SK-N-SH treated with all-trans-retinoic acid at 6 μM for 48 hours (cell line): ENCODE results near the gene BABAM2.

ENCODE experiments used
- ATAC-seq: fragments of 200-7000 bp; cut with Tn5 transposase; 3 replicates; pipeline ENCODE4 v1.9.1; 2020; ENCODE audit warnings: mild to moderate bottlenecking, moderate library complexity
- ARNTL ChIP-seq: fragments of 450-650 bp; formaldehyde crosslinking; IDR thresholded peaks from 2 replicates; pipeline ENCODE4 v1.5.0; 2020; ENCODE audit warnings: low read depth, mild to moderate bottlenecking, moderate library complexity, borderline replicate concordance
- CSDC2 ChIP-seq: fragments of 250-450 bp; sonication (Bioruptor Pico); IDR thresholded peaks from 2 replicates; pipeline ENCODE4 v1.5.0; 2020; ENCODE audit warnings: mild to moderate bottlenecking, moderate library complexity
- ESRRG ChIP-seq: fragments of 250-450 bp; sonication (Bioruptor Pico); IDR thresholded peaks from 2 replicates; pipeline ENCODE4 v1.6.1; 2021; ENCODE audit warnings: mild to moderate bottlenecking
- GLIS3 ChIP-seq: fragments of 250-450 bp; sonication (Bioruptor Pico); IDR thresholded peaks from 2 replicates; pipeline ENCODE4 v1.5.0; 2020; ENCODE audit warnings: mild to moderate bottlenecking, moderate library complexity
- ISL1 ChIP-seq: fragments of 250-450 bp; sonication (Bioruptor Pico); IDR thresholded peaks from 2 replicates; pipeline ENCODE4 v2.1.2; 2022; ENCODE audit warnings: mild to moderate bottlenecking, moderate library complexity
- OSR1 ChIP-seq: fragments of 250-450 bp; sonication (Bioruptor Pico); IDR thresholded peaks from 2 replicates; pipeline ENCODE4 v1.8.0; 2022; ENCODE audit warnings: moderate library complexity, mild to moderate bottlenecking, inconsistent platforms
- PPARA ChIP-seq: fragments of 250-450 bp; sonication (Bioruptor Pico); IDR thresholded peaks from 2 replicates; pipeline ENCODE4 v1.5.0; 2020; ENCODE audit warnings: mild to moderate bottlenecking, borderline replicate concordance
- RARB ChIP-seq: fragments of 250-450 bp; sonication (Bioruptor Pico); IDR thresholded peaks from 2 replicates; pipeline ENCODE4 v1.8.0; 2021; ENCODE audit warnings: mild to moderate bottlenecking, moderate library complexity
- SNAI2 ChIP-seq: fragments of 250-450 bp; sonication (Bioruptor Pico); IDR thresholded peaks from 2 replicates; pipeline ENCODE4 v1.5.0; 2020; ENCODE audit warnings: mild to moderate bottlenecking, moderate library complexity
- TCF4 ChIP-seq: fragments of 250-450 bp; sonication (Bioruptor Pico); IDR thresholded peaks from 2 replicates; pipeline ENCODE4 v1.8.0; 2021; ENCODE audit warnings: mild to moderate bottlenecking, moderate library complexity, borderline replicate concordance
- TOX ChIP-seq: fragments of 250-450 bp; sonication (Bioruptor Pico); IDR thresholded peaks from 2 replicates; pipeline ENCODE4 v1.8.0; 2021; ENCODE audit warnings: mild to moderate bottlenecking, moderate library complexity, borderline replicate concordance
- ZC3H10 ChIP-seq: fragments of 250-450 bp; sonication (Bioruptor Pico); IDR thresholded peaks from 2 replicates; pipeline ENCODE4 v1.5.1; 2021; ENCODE audit warnings: mild to moderate bottlenecking, moderate library complexity
- ZFP3 ChIP-seq: fragments of 250-450 bp; sonication (Bioruptor Pico); IDR thresholded peaks from 2 replicates; pipeline ENCODE4 v1.5.0; 2020; ENCODE audit warnings: mild to moderate bottlenecking, moderate library complexity
- ZFP30 ChIP-seq: fragments of 450-650 bp; formaldehyde crosslinking; IDR thresholded peaks from 2 replicates; pipeline ENCODE4 v1.5.0; 2022; ENCODE audit warnings: mild to moderate bottlenecking, moderate library complexity
- ZNF565 ChIP-seq: fragments of 450-650 bp; formaldehyde crosslinking; conservative IDR thresholded peaks from 2 replicates; pipeline ENCODE4 v1.5.0; 2020; ENCODE audit warnings: low read depth, mild to moderate bottlenecking, moderate library complexity
- ZNF70 ChIP-seq: fragments of 450-650 bp; formaldehyde crosslinking; IDR thresholded peaks from 2 replicates; pipeline ENCODE4 v1.5.0; 2020; ENCODE audit warnings: mild to moderate bottlenecking, moderate library complexity
- ZNF8 ChIP-seq: fragments of 450-650 bp; formaldehyde crosslinking; IDR thresholded peaks from 2 replicates; pipeline ENCODE4 v1.5.0; 2020; ENCODE audit warnings: mild to moderate bottlenecking, moderate library complexity
- TF ChIP-seq, protein P1 (sequence below): fragments of 250-450 bp; sonication (Bioruptor Pico); IDR thresholded peaks from 2 replicates; pipeline ENCODE4 v1.5.0; 2020; ENCODE audit warnings: mild to moderate bottlenecking, moderate library complexity
- TF ChIP-seq, protein P2 (sequence below): fragments of 250-450 bp; sonication (Bioruptor Pico); IDR thresholded peaks from 2 replicates; pipeline ENCODE4 v1.5.1; 2020; ENCODE audit warnings: low read depth, mild to moderate bottlenecking, moderate library complexity
- TF ChIP-seq, protein P3 (sequence below): fragments of 250-450 bp; sonication (Bioruptor Pico); IDR thresholded peaks from 2 replicates; pipeline ENCODE4 v1.8.0; 2020; ENCODE audit warnings: mild to moderate bottlenecking, moderate library complexity, borderline replicate concordance

BABAM2 gene

DNA sequence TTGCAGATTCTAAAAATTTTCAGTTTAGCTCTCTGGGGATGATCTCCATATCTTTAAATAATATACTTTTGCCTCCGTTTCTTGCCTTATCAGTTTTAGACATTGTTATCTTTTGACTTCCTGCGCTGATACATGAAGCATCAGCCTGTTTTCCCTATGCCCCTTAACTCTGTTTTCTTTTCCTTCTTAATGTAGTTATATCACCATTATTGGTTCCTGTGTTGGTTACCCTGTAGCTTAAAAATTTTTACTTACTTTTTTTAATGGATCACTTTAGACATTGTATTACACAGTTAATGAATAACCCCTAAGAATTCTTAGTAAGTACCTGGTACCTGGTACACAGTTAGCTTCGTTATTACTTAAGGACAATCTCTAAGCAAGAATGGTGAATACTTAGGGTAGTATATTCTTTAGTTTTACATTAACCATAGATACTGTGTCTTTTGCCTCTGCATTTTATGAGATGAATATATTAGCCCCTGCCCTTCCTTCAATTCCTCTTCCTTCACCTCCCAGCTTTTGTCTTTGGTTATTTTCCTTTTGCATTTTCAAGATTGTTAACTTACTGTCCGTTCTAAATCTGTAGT, 40.9 kb downstream of the BABAM2 start (continued):
- no peak for TF ChIP-seq RARB
- no peak for TF ChIP-seq ZNF565 (CRISPR knock-in tag)
- TF ChIP-seq ZNF70 (CRISPR knock-in tag) = peak; percentile 81
- no peak for TF ChIP-seq CSDC2
- TF ChIP-seq ESRRG (CRISPR knock-in tag) = no peak
- TF ChIP-seq TCF4 (CRISPR knock-in tag) = peak; percentile 67; the same call in 1 of the 2 replicates

DNA sequence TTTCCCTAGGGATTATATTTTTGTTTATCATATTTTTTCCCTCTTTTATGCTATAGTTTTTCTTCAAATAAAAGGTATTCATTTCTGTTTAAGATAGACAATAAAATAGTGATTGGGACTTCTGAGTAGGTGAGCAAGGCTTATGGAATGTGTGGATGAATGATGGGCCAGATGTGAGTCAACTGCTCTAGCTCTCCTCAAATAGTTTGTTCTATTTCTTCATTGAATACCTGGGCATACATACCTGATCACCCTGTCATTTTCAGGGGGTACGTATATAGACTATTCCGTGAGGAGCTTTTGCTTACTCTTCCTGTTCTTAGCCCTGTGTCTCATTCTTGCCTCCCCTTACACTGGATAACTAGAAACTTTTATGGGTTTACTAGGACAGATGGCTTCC, 41.9 kb downstream of the BABAM2 start:
- TF ChIP-seq GLIS3 (CRISPR knock-in tag) = no peak
- TF ChIP-seq, protein P1, sequence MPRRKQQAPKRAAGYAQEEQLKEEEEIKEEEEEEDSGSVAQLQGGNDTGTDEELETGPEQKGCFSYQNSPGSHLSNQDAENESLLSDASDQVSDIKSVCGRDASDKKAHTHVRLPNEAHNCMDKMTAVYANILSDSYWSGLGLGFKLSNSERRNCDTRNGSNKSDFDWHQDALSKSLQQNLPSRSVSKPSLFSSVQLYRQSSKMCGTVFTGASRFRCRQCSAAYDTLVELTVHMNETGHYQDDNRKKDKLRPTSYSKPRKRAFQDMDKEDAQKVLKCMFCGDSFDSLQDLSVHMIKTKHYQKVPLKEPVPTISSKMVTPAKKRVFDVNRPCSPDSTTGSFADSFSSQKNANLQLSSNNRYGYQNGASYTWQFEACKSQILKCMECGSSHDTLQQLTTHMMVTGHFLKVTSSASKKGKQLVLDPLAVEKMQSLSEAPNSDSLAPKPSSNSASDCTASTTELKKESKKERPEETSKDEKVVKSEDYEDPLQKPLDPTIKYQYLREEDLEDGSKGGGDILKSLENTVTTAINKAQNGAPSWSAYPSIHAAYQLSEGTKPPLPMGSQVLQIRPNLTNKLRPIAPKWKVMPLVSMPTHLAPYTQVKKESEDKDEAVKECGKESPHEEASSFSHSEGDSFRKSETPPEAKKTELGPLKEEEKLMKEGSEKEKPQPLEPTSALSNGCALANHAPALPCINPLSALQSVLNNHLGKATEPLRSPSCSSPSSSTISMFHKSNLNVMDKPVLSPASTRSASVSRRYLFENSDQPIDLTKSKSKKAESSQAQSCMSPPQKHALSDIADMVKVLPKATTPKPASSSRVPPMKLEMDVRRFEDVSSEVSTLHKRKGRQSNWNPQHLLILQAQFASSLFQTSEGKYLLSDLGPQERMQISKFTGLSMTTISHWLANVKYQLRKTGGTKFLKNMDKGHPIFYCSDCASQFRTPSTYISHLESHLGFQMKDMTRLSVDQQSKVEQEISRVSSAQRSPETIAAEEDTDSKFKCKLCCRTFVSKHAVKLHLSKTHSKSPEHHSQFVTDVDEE (CRISPR knock-in tag) = no peak
- TF ChIP-seq ZFP30 = no peak
- no peak for TF ChIP-seq ZFP3 (CRISPR knock-in tag)
- no peak for TF ChIP-seq ESRRG (CRISPR knock-in tag)
- TF ChIP-seq ZNF70 (CRISPR knock-in tag) = no peak
- TF ChIP-seq, protein P2, sequence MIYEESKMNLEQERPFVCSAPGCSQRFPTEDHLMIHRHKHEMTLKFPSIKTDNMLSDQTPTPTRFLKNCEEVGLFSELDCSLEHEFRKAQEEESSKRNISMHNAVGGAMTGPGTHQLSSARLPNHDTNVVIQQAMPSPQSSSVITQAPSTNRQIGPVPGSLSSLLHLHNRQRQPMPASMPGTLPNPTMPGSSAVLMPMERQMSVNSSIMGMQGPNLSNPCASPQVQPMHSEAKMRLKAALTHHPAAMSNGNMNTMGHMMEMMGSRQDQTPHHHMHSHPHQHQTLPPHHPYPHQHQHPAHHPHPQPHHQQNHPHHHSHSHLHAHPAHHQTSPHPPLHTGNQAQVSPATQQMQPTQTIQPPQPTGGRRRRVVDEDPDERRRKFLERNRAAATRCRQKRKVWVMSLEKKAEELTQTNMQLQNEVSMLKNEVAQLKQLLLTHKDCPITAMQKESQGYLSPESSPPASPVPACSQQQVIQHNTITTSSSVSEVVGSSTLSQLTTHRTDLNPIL = no peak
- TF ChIP-seq ARNTL = no peak
- no peak for TF ChIP-seq ISL1
- no peak for TF ChIP-seq OSR1 (CRISPR knock-in tag)
- no peak for TF ChIP-seq TCF4 (CRISPR knock-in tag)
- TF ChIP-seq, all 23 proteins: peak for 0
- peak; percentile 68 for ATAC-seq

DNA sequence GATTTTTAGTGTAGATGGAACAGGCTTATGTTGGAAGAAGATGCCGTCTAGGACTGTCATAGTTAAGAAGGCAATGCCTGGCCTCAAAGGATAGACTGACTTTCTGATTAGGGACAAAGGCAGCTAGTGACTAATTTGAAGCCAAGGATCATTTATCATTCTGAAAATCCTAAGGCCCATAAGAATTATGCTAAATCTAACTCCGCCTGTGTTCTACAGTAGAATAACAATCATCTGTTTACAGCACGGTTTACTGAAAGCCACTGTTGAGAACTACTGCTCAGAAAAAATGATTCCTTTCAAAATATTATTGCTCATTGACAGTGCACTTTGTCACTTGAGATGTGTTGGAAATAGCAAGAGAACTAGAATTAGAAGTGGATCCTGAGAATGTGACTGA, 44.5 kb downstream of the BABAM2 start:
- no peak for ATAC-seq
- no peak for TF ChIP-seq ZC3H10
- no peak for TF ChIP-seq PPARA
- TF ChIP-seq ZNF70 (CRISPR knock-in tag) = no peak
- TF ChIP-seq, protein P1 (CRISPR knock-in tag) = no peak
- TF ChIP-seq ZFP30 = no peak
- no peak for TF ChIP-seq RARB
- no peak for TF ChIP-seq SNAI2 (CRISPR knock-in tag)
- TF ChIP-seq ZNF8 (CRISPR knock-in tag) = no peak
- TF ChIP-seq ZFP3 (CRISPR knock-in tag) = no peak
- no peak for TF ChIP-seq TOX (CRISPR knock-in tag)
- TF ChIP-seq ARNTL = no peak

DNA sequence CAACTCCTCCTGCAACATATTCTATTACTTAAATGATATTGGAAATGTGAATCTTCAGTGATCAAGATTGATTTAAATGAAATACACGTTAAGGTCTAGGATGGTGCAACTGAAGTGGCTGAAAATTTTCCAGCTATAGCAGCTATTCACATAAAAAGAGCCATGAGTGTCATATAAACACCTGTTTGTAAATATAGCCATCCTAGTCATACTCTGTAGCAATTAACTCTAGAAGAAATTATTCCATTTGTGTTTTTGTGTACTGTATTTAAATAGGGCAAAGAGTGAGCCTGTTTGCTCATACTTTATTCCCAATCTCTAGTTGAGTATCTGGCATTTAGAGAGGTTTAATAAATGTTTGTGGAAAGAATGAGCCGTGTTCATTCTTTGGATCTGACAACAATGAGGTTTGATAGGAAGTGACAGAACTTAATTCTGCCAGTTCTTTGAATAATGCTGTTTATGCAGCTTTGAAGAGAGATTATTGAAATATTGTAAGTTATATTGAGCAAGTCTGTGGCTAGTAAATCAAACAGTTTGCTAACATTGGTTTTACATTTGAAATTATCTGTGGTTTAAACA, 49.7 kb downstream of the BABAM2 start:
- TF ChIP-seq ZNF8 (CRISPR knock-in tag) = no peak
- no peak for TF ChIP-seq ZNF70 (CRISPR knock-in tag)
- no peak for TF ChIP-seq ZFP30
- TF ChIP-seq ZNF565 (CRISPR knock-in tag) = no peak
- TF ChIP-seq GLIS3 (CRISPR knock-in tag) = no peak
- no peak for TF ChIP-seq ARNTL
- TF ChIP-seq ZC3H10 = no peak
- TF ChIP-seq PPARA = no peak
- TF ChIP-seq TOX (CRISPR knock-in tag) = no peak
- no peak for TF ChIP-seq SNAI2 (CRISPR knock-in tag)
- TF ChIP-seq, protein P3, sequence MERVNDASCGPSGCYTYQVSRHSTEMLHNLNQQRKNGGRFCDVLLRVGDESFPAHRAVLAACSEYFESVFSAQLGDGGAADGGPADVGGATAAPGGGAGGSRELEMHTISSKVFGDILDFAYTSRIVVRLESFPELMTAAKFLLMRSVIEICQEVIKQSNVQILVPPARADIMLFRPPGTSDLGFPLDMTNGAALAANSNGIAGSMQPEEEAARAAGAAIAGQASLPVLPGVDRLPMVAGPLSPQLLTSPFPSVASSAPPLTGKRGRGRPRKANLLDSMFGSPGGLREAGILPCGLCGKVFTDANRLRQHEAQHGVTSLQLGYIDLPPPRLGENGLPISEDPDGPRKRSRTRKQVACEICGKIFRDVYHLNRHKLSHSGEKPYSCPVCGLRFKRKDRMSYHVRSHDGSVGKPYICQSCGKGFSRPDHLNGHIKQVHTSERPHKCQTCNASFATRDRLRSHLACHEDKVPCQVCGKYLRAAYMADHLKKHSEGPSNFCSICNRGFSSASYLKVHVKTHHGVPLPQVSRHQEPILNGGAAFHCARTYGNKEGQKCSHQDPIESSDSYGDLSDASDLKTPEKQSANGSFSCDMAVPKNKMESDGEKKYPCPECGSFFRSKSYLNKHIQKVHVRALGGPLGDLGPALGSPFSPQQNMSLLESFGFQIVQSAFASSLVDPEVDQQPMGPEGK (CRISPR knock-in tag) = no peak
- TF ChIP-seq ESRRG (CRISPR knock-in tag) = no peak
- no peak for TF ChIP-seq ZFP3 (CRISPR knock-in tag)
- TF ChIP-seq ISL1 = no peak
- no peak for TF ChIP-seq OSR1 (CRISPR knock-in tag)
- no peak for TF ChIP-seq CSDC2
- TF ChIP-seq, all 23 proteins: peak for 0
- ATAC-seq = no peak
